22Rv1 (cell line): ENCODE data around the gene NDRG3.

Experiments
- CTCF ChIP-seq: fragments of 450-650 bp; IDR thresholded peaks from 2 replicates; pipeline ENCODE4 v1.5.1; 2017; ENCODE audit warnings: mild to moderate bottlenecking
- ZFX ChIP-seq: fragments of 450-650 bp; IDR thresholded peaks from 2 replicates; pipeline ENCODE4 v1.6.1; 2017; ENCODE audit warnings: antibody characterized with exemption, borderline replicate concordance

- TF ChIP-seq CTCF (no peak), ZFX (no peak)
Measured at GRCh38 chr20:36784900-36785299, 39.0 kb upstream of the NDRG3 start.
